ENCODE data around the gene BCAS3. TPM values are rescaled to one million over a fixed set of nuclear protein-coding genes. Genes with fewer than 3 reads are reported as not detected.
A peak's percentile ranks its signal among the peaks of the same experiment; 100 is the strongest.

Gene BCAS3
- total RNA-seq, 1 donor from 2014 or later: 35.7 TPM

GRCh38 chr17:61324950-61325349 lies 647.3 kb downstream of the BCAS3 start:
- no peak for DNase-seq (ENCODE audit: extremely low spot score, unreplicated experiment)
- Mint-ChIP-seq H3K4me1 (ENCODE audit: unreplicated experiment) (peaks cover 43% of the 10 kb centered on the region), H3K27me3 (ENCODE audit: unreplicated experiment) (no peaks in the 10 kb centered on the region), H3K4me3 (ENCODE audit: unreplicated experiment) (no peak overlapping the region), H3K9me3 (ENCODE audit: unreplicated experiment) (no peaks in the 10 kb centered on the region), H3K36me3 (ENCODE audit: unreplicated experiment) (no peaks in the 10 kb centered on the region), H3K27ac (ENCODE audit: unreplicated experiment) (peak overlapping the region; percentile 68)
- no peak for TF ChIP-seq CTCF (IDR thresholded peaks at IDR 0.05)

GRCh38 chr17:61325382-61326073 lies 647.9 kb downstream of the BCAS3 start:
- Mint-ChIP-seq H3K4me3 (ENCODE audit: unreplicated experiment) (no peak overlapping the region), H3K9me3 (ENCODE audit: unreplicated experiment) (no peaks in the 10 kb centered on the region), H3K4me1 (ENCODE audit: unreplicated experiment) (peaks cover 43% of the 10 kb centered on the region), H3K27ac (ENCODE audit: unreplicated experiment) (peak overlapping the region; percentile 68), H3K27me3 (ENCODE audit: unreplicated experiment) (no peaks in the 10 kb centered on the region), H3K36me3 (ENCODE audit: unreplicated experiment) (no peaks in the 10 kb centered on the region)
- DNase-seq (ENCODE audit: extremely low spot score, unreplicated experiment): no peak
- TF ChIP-seq CTCF (IDR thresholded peaks at IDR 0.05): no peak

- Mint-ChIP-seq H3K36me3 (ENCODE audit: unreplicated experiment) (no peaks in the 10 kb centered on the region), H3K4me1 (ENCODE audit: unreplicated experiment) (peaks cover 49% of the 10 kb centered on the region), H3K9me3 (ENCODE audit: unreplicated experiment) (no peaks in the 10 kb centered on the region), H3K4me3 (ENCODE audit: unreplicated experiment) (no peak overlapping the region), H3K27ac (ENCODE audit: unreplicated experiment) (no peak overlapping the region), H3K27me3 (ENCODE audit: unreplicated experiment) (no peaks in the 10 kb centered on the region)
- no peak for DNase-seq (ENCODE audit: extremely low spot score, unreplicated experiment)
- no peak for TF ChIP-seq CTCF (IDR thresholded peaks at IDR 0.05)
Observed at GRCh38 chr17:61326330-61326729, 648.7 kb downstream of the BCAS3 start.

- no peak overlapping the region for H3K4me3 Mint-ChIP-seq (ENCODE audit: unreplicated experiment)
- peaks cover 41% of the 10 kb centered on the region for H3K4me1 Mint-ChIP-seq (ENCODE audit: unreplicated experiment)
- no peak for DNase-seq (ENCODE audit: extremely low spot score, unreplicated experiment)
- H3K9me3 Mint-ChIP-seq (ENCODE audit: unreplicated experiment): no peaks in the 10 kb centered on the region
- no peak for TF ChIP-seq CTCF (IDR thresholded peaks at IDR 0.05)
- no peak overlapping the region for H3K27ac Mint-ChIP-seq (ENCODE audit: unreplicated experiment)
- H3K36me3 Mint-ChIP-seq (ENCODE audit: unreplicated experiment): no peaks in the 10 kb centered on the region
- no peaks in the 10 kb centered on the region for H3K27me3 Mint-ChIP-seq (ENCODE audit: unreplicated experiment)
Observed at GRCh38 chr17:61328351-61328750, 650.7 kb downstream of the BCAS3 start.

GRCh38 chr17:61330174-61331150 lies 652.8 kb downstream of the BCAS3 start:
- TF ChIP-seq CTCF (IDR thresholded peaks at IDR 0.05): no peak
- no peak overlapping the region for H3K27ac Mint-ChIP-seq (ENCODE audit: unreplicated experiment)
- H3K9me3 Mint-ChIP-seq (ENCODE audit: unreplicated experiment): no peaks in the 10 kb centered on the region
- peaks cover 29% of the 10 kb centered on the region for H3K4me1 Mint-ChIP-seq (ENCODE audit: unreplicated experiment)
- no peaks in the 10 kb centered on the region for H3K36me3 Mint-ChIP-seq (ENCODE audit: unreplicated experiment)
- H3K4me3 Mint-ChIP-seq (ENCODE audit: unreplicated experiment): no peak overlapping the region
- DNase-seq (ENCODE audit: extremely low spot score, unreplicated experiment): no peak
- H3K27me3 Mint-ChIP-seq (ENCODE audit: unreplicated experiment): no peaks in the 10 kb centered on the region
